ENCODE results near the gene IL18BP.
A peak's percentile ranks its signal among the peaks of the same experiment; 100 is the strongest.

IL18BP gene

GRCh38 chr11:71998649-71999310, at the start of gene IL18BP:
Gene IL18BP (plus strand): TSS chr11:71998909. CDS start chr11:71999985, 1,076 bp downstream.
- Histone ChIP-seq H3K4me1 (ENCODE audit: control insufficient read depth, insufficient read depth, low read length) (no peaks in the 10 kb centered on the region), H3K9me3 (ENCODE audit: control insufficient read depth, insufficient read depth, low read depth, low read length) (no peaks in the 10 kb centered on the region), H3K4me3 (ENCODE audit: low read depth, low read length) (no peak within 1 kb of the TSS), H3K27ac (ENCODE audit: extremely low read depth, low read depth, low read length) (no peak within 1 kb of the TSS), H3K36me3 (ENCODE audit: control insufficient read depth in 2 of 2, insufficient read depth in 1 of 2, low read length in 2 of 2) (peaks cover 0 to 56% of the 10 kb centered on the region in 2 experiments; a peak in 1 of 3 replicates)
- ChIA-PET POLR2A (no interaction called here), CTCF (interaction anchor here (1.0 kb wide), 1 partner anchor 10 kb away, joined by 3 read pairs; no protein-coding TSS in a partner anchor)
- TF ChIP-seq REST (tag by site-specific recombination; IDR thresholded peaks at IDR 0.05) = no peak
- TF ChIP-seq ZBTB10 (tag by site-specific recombination; IDR thresholded peaks at IDR 0.05) = no peak
- TF ChIP-seq ZBTB44 (tag by site-specific recombination; IDR thresholded peaks at IDR 0.05) = no peak
- no peak for TF ChIP-seq ZNF214 (tag by site-specific recombination; IDR thresholded peaks at IDR 0.05; ENCODE audit: borderline replicate concordance)

GRCh38 chr11:71949034-71949433, 49.7 kb upstream of the IL18BP start:
- ChIA-PET POLR2A (interaction anchor here (0.6 to 1.8 kb wide), 3 partner anchors 13 to 128 kb away, joined by 3 to 6 read pairs (median 3); partner anchors contain the start of genes RNF121 and XNDC1N), CTCF (interaction anchor here (0.9 to 1.2 kb wide), 2 partner anchors 28 to 482 kb away, joined by 3 read pairs; no protein-coding TSS in a partner anchor)
- no peak overlapping the region for H3K4me3 ChIP-seq (ENCODE audit: low read depth, low read length)
- H3K27ac ChIP-seq (ENCODE audit: extremely low read depth, low read depth, low read length) = no peak overlapping the region
- no peaks in the 10 kb centered on the region for H3K9me3 ChIP-seq (ENCODE audit: control insufficient read depth, insufficient read depth, low read depth, low read length)
- 0 out of 2 replicates have a peak, but pooled peaks cover 8% of the 10 kb centered on the region for H3K4me1 ChIP-seq (ENCODE audit: control insufficient read depth, insufficient read depth, low read length)
- no peaks in the 10 kb centered on the region for H3K36me3 ChIP-seq (ENCODE audit: control insufficient read depth in 2 of 2, insufficient read depth in 1 of 2, low read length in 2 of 2)
- TF ChIP-seq ZNF354C (tag by site-specific recombination; IDR thresholded peaks at IDR 0.05; ENCODE audit: borderline replicate concordance, low read depth) (no peak), ZNF449 (tag by site-specific recombination; IDR thresholded peaks at IDR 0.05) (0 out of 2 replicates have a peak, but pooled peaks have one; percentile 32)

GRCh38 chr11:71951741-71952310, 46.9 kb upstream of the IL18BP start:
- ChIA-PET POLR2A (no interaction called here), CTCF (interaction anchor here (0.6 kb wide), 1 partner anchor 24 kb away, joined by 4 read pairs; no protein-coding TSS in a partner anchor)
- no peaks in the 10 kb centered on the region for H3K36me3 ChIP-seq (ENCODE audit: control insufficient read depth in 2 of 2, insufficient read depth in 1 of 2, low read length in 2 of 2)
- H3K9me3 ChIP-seq (ENCODE audit: control insufficient read depth, insufficient read depth, low read depth, low read length) = no peaks in the 10 kb centered on the region
- H3K27ac ChIP-seq (ENCODE audit: extremely low read depth, low read depth, low read length) = no peak overlapping the region
- no peak overlapping the region for H3K4me3 ChIP-seq (ENCODE audit: low read depth, low read length)
- H3K4me1 ChIP-seq (ENCODE audit: control insufficient read depth, insufficient read depth, low read length) = 0 out of 2 replicates have a peak, but pooled peaks cover 4% of the 10 kb centered on the region
- no peak for TF ChIP-seq ZNF324 (tag by site-specific recombination; IDR thresholded peaks at IDR 0.05)
- TF ChIP-seq ZNF19 (tag by site-specific recombination; IDR thresholded peaks at IDR 0.05; ENCODE audit: low read depth) = no peak
- no peak for TF ChIP-seq IKZF3 (tag by site-specific recombination; IDR thresholded peaks at IDR 0.05)
- no peak for TF ChIP-seq REST (tag by site-specific recombination; IDR thresholded peaks at IDR 0.05)
- no peak for TF ChIP-seq ZNF280D (tag by site-specific recombination; IDR thresholded peaks at IDR 0.05)
